HEK293T (cell line): ENCODE results near the gene MBD2.

Experiments used
- ARNT ChIP-seq: fragments of 450-650 bp; IDR thresholded peaks from 2 replicates; pipeline ENCODE4 v1.6.1; 2017; ENCODE audit warnings: mild to moderate bottlenecking
- BHLHE40 ChIP-seq: fragments of 450-650 bp; IDR thresholded peaks from 2 replicates; pipeline ENCODE4 v1.6.1; 2016; ENCODE audit warnings: mild to moderate bottlenecking, moderate library complexity, borderline replicate concordance
- CTBP1 ChIP-seq: fragments of 450-650 bp; IDR thresholded peaks from 2 replicates; pipeline ENCODE4 v1.6.1; 2016; ENCODE audit warnings: borderline replicate concordance
- ELF4 ChIP-seq: fragments of 450-650 bp; IDR thresholded peaks from 2 replicates; pipeline ENCODE4 v1.6.1; 2017; ENCODE audit warnings: antibody characterized with exemption
- FOXA1 ChIP-seq: fragments of 450-650 bp; IDR thresholded peaks from 2 replicates; pipeline ENCODE4 v1.6.1; 2016; ENCODE audit warnings: mild to moderate bottlenecking
- FOXK2 ChIP-seq: fragments of 450-650 bp; IDR thresholded peaks from 2 replicates; pipeline ENCODE4 v1.6.1; 2016; ENCODE audit warnings: mild to moderate bottlenecking
- FOXM1 ChIP-seq: fragments of 450-650 bp; IDR thresholded peaks from 2 replicates; pipeline ENCODE4 v1.6.1; 2017; ENCODE audit warnings: mild to moderate bottlenecking, borderline replicate concordance
- HDGF ChIP-seq: fragments of 450-650 bp; IDR thresholded peaks from 2 replicates; pipeline ENCODE4 v1.6.1; 2017; ENCODE audit warnings: antibody characterized with exemption, borderline replicate concordance
- LEF1 ChIP-seq: fragments of 450-650 bp; IDR thresholded peaks from 2 replicates; pipeline ENCODE4 v1.6.1; 2017; ENCODE audit warnings: mild to moderate bottlenecking, borderline replicate concordance
- SP1 ChIP-seq: fragments of 450-650 bp; IDR thresholded peaks from 2 replicates; pipeline ENCODE4 v1.6.1; 2017
- SUZ12 ChIP-seq: fragments of 450-650 bp; IDR thresholded peaks from 2 replicates; pipeline ENCODE4 v1.6.1; 2016; ENCODE audit warnings: mild to moderate bottlenecking
- TARDBP ChIP-seq: fragments of 450-650 bp; IDR thresholded peaks from 2 replicates; pipeline ENCODE4 v1.6.1; 2016
- ZNF384 ChIP-seq: fragments of 450-650 bp; IDR thresholded peaks from 2 replicates; pipeline ENCODE4 v1.6.1; 2016
- TF ChIP-seq, protein P1 (sequence below): fragments of 450-650 bp; IDR thresholded peaks from 2 replicates; pipeline ENCODE4 v1.6.1; 2016

DNA sequence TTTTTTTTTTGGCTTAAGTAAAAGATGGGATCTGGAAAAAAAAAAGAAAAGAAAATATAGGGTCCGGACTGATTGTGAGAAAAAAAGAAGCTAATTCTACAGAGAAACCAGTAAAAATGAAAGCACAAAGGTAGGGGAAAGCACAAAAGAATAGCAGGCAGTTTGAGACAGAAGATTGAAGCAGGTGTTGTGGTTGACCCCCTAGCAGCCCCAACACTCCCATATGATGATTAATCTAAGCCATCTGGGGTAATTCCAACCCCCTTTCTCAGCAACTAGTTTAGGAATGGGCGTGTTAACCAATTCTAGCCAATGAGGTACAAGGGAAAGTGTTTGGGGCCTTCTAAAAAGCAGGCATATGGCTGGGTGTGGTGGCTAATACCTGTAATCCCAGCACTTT lies 77.0 kb downstream of the MBD2 start:
- TF ChIP-seq ARNT (no peak), BHLHE40 (no peak), FOXA1 (no peak), SUZ12 (no peak), LEF1 (no peak), TARDBP (no peak), FOXK2 (no peak), FOXM1 (no peak), ELF4 (no peak), HDGF (no peak), ZNF384 (no peak), SP1 (no peak), CTBP1 (no peak)
- TF ChIP-seq, protein P1, sequence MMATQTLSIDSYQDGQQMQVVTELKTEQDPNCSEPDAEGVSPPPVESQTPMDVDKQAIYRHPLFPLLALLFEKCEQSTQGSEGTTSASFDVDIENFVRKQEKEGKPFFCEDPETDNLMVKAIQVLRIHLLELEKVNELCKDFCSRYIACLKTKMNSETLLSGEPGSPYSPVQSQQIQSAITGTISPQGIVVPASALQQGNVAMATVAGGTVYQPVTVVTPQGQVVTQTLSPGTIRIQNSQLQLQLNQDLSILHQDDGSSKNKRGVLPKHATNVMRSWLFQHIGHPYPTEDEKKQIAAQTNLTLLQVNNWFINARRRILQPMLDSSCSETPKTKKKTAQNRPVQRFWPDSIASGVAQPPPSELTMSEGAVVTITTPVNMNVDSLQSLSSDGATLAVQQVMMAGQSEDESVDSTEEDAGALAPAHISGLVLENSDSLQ, result no peak
